CD4-positive, alpha-beta T cell treated with Interferon gamma for 1 hour (primary cell): ENCODE results near the gene FADS1.

Source experiments
- DNase-seq: peaks from one replicate; pipeline ENCODE4 v3.0.0-alpha.2; 2020

Gene FADS1

GRCh38 chr11:61844909-61845565 is 28.2 kb upstream of the FADS1 start:
- no peak for DNase-seq

GRCh38 chr11:61842528-61842820 is 25.7 kb upstream of the FADS1 start:
- no peak for DNase-seq

- no peak for DNase-seq
Observed at GRCh38 chr11:61841636-61842527, 25.1 kb upstream of the FADS1 start.

- no peak for DNase-seq
Observed at GRCh38 chr11:61840371-61840770, 23.6 kb upstream of the FADS1 start.

- DNase-seq: no peak
Observed at GRCh38 chr11:61839742-61840141, 22.9 kb upstream of the FADS1 start.

- no peak for DNase-seq
Observed at GRCh38 chr11:61838921-61839320, 22.1 kb upstream of the FADS1 start.

GRCh38 chr11:61838501-61838900 is 21.7 kb upstream of the FADS1 start:
- DNase-seq: no peak

GRCh38 chr11:61837411-61838005 is 20.7 kb upstream of the FADS1 start:
- DNase-seq: no peak

GRCh38 chr11:61836193-61836592 is 19.4 kb upstream of the FADS1 start:
- no peak for DNase-seq

GRCh38 chr11:61834278-61835048 is 17.7 kb upstream of the FADS1 start:
- peak; percentile 64 for DNase-seq

- DNase-seq: no peak
Observed at GRCh38 chr11:61833926-61834277, 17.1 kb upstream of the FADS1 start.

- DNase-seq: peak; percentile 25
Observed at GRCh38 chr11:61833471-61833870, 16.7 kb upstream of the FADS1 start.

- DNase-seq: no peak
Observed at GRCh38 chr11:61832754-61833153, 16.0 kb upstream of the FADS1 start.

- DNase-seq: no peak
Observed at GRCh38 chr11:61832207-61832606, 15.4 kb upstream of the FADS1 start.

- no peak for DNase-seq
Observed at GRCh38 chr11:61830237-61831105, 13.7 kb upstream of the FADS1 start.

GRCh38 chr11:61829806-61830205 is 13.0 kb upstream of the FADS1 start:
- no peak for DNase-seq

GRCh38 chr11:61828629-61829407 is 12.0 kb upstream of the FADS1 start:
- DNase-seq: no peak

- DNase-seq: no peak
Observed at GRCh38 chr11:61828379-61828628, 11.5 kb upstream of the FADS1 start.

- DNase-seq: peak; percentile 65
Observed at GRCh38 chr11:61827571-61828378, 11.0 kb upstream of the FADS1 start, which contains the start of gene FADS2. Gene FADS2 (plus strand): TSS chr11:61828300. CDS start chr11:61828391, 91 bp downstream.

GRCh38 chr11:61826930-61827570 is 10.2 kb upstream of the FADS1 start:
- DNase-seq: peak; percentile 15
